ENCODE results near the gene CUX1. TPM values are rescaled to one million over a fixed set of nuclear protein-coding genes. Genes with fewer than 3 reads are reported as not detected.

The CUX1 gene
- total RNA-seq, 1 donor from 2014 or later, result 56.5 TPM

DNA sequence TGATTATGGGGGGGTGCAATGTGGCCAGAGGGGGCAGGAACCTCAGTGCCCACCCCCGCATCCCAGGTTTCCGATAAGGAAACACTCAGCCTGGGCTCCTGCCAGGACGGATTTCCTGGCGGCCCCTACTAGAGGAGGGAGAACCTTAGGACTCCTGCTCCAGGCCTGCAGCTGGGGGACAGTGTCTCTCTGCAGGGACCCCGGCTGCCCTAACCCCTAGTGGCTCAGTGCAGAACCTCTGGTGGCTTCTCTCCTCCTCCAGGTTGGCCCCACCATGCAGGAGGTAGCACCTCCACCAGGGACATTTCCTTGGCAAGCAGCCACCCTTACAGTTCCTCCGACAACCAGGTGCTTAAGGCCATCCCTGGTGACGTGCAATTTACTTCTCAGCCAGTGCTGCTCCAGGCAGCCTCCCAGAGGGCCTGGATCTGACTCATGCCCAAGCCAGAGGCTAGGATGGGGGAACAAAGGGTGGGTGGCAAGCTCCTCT is 501.1 kb downstream of the CUX1 start:
- H3K27ac Mint-ChIP-seq (ENCODE audit: unreplicated experiment), result no peak overlapping the region
- no peak overlapping the region for H3K4me3 Mint-ChIP-seq (ENCODE audit: unreplicated experiment)
- peaks cover 1% of the 10 kb centered on the region for H3K4me1 Mint-ChIP-seq (ENCODE audit: low read depth, unreplicated experiment)
- peaks cover 2% of the 10 kb centered on the region for H3K9me3 Mint-ChIP-seq (ENCODE audit: unreplicated experiment)
- no peaks in the 10 kb centered on the region for H3K36me3 Mint-ChIP-seq (ENCODE audit: unreplicated experiment)
- no peak for DNase-seq
- peaks cover 9% of the 10 kb centered on the region for H3K27me3 Mint-ChIP-seq (ENCODE audit: unreplicated experiment)
- TF ChIP-seq, protein P1, sequence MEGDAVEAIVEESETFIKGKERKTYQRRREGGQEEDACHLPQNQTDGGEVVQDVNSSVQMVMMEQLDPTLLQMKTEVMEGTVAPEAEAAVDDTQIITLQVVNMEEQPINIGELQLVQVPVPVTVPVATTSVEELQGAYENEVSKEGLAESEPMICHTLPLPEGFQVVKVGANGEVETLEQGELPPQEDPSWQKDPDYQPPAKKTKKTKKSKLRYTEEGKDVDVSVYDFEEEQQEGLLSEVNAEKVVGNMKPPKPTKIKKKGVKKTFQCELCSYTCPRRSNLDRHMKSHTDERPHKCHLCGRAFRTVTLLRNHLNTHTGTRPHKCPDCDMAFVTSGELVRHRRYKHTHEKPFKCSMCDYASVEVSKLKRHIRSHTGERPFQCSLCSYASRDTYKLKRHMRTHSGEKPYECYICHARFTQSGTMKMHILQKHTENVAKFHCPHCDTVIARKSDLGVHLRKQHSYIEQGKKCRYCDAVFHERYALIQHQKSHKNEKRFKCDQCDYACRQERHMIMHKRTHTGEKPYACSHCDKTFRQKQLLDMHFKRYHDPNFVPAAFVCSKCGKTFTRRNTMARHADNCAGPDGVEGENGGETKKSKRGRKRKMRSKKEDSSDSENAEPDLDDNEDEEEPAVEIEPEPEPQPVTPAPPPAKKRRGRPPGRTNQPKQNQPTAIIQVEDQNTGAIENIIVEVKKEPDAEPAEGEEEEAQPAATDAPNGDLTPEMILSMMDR (IDR thresholded peaks at IDR 0.05; ENCODE audit: partially characterized antibody, unreplicated experiment), result no peak

DNA sequence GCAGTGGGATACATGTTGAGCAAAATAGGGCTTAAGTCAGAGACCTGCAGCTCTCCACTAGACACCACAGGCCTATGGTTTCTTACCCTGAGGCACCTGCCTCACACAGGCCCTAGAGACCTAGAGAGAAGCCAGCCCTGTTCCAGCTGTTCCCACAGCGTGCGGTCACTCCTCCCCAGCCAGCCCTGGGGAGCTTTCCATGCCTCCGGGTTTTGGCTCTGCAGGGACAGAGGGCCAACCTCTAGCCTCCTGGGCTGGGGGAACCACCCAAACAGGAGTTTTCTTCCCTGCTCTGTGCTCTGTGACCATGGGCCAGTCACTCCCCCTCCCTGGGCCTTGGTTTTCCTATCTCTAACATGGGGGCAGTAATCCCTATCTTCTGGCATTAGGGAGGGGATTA is 502.2 kb downstream of the CUX1 start:
- Mint-ChIP-seq H3K4me3 (ENCODE audit: unreplicated experiment) (no peak overlapping the region), H3K27ac (ENCODE audit: unreplicated experiment) (no peak overlapping the region), H3K4me1 (ENCODE audit: low read depth, unreplicated experiment) (peaks cover 1% of the 10 kb centered on the region), H3K9me3 (ENCODE audit: unreplicated experiment) (peaks cover 2% of the 10 kb centered on the region), H3K36me3 (ENCODE audit: unreplicated experiment) (no peaks in the 10 kb centered on the region), H3K27me3 (ENCODE audit: unreplicated experiment) (peaks cover 12% of the 10 kb centered on the region)
- TF ChIP-seq, protein P1 (IDR thresholded peaks at IDR 0.05; ENCODE audit: partially characterized antibody, unreplicated experiment), result no peak
- DNase-seq, result no peak

DNA sequence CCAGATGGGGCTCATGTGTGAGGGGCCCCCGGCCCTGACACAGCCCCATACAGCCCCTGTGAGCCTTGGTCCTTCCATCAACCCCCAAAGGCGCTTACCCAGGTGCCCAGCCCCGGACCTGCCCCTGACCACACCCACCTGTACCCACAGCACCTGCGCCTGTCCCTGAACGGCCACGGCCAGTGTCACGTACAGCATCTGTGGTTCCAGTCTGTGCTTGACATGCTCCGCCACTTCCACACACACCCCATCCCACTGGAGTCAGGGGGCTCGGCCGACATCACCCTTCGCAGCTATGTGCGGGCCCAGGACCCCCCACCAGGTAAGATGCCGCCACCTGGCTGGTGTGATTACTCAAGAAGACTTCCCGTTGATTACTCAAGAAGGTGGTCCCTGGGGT is 502.8 kb downstream of the CUX1 start:
- Mint-ChIP-seq H3K4me1 (ENCODE audit: low read depth, unreplicated experiment) (peaks cover 1% of the 10 kb centered on the region), H3K4me3 (ENCODE audit: unreplicated experiment) (no peak overlapping the region), H3K27ac (ENCODE audit: unreplicated experiment) (no peak overlapping the region), H3K27me3 (ENCODE audit: unreplicated experiment) (peaks cover 12% of the 10 kb centered on the region), H3K36me3 (ENCODE audit: unreplicated experiment) (no peaks in the 10 kb centered on the region), H3K9me3 (ENCODE audit: unreplicated experiment) (peaks cover 2% of the 10 kb centered on the region)
- DNase-seq, result no peak
- TF ChIP-seq, protein P1 (IDR thresholded peaks at IDR 0.05; ENCODE audit: partially characterized antibody, unreplicated experiment), result no peak

DNA sequence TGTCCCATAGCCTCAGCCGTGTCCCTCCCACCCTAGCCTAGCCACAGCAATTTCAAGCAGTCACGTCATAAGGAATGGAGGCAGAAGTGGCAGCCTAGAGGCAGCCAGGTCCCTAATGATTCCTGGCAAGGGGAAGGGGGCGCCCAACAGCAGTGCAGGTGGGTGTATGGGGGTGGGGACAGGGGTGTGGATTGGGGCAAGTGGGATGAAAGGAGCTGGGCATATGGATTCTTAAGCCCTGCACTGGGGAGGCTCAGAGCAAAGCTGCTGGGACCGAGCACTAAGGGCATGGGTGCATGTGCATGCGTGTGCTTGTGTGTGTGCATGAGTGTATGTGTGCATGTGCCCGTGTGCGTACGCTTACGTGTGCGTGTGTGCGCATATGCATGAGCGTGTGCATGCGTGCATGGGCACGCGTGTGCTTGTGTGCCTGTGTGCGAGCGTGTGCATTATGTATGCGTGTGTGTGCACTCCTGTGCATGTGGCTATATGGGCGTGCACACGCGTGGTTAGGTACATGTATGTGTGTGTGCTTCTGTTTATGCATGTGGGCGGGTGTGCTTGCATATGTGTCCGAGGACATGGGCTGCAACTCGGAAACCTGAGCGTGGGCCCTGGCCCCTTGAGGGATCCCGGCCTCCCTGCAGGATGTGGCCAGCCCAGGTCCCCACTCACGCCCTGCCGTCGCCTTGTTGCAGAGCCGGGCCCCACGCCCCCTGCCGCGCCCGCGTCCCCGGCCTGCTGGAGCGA is 503.4 kb downstream of the CUX1 start:
- TF ChIP-seq, protein P1 (IDR thresholded peaks at IDR 0.05; ENCODE audit: partially characterized antibody, unreplicated experiment), result no peak
- peaks cover 12% of the 10 kb centered on the region for H3K27me3 Mint-ChIP-seq (ENCODE audit: unreplicated experiment)
- H3K27ac Mint-ChIP-seq (ENCODE audit: unreplicated experiment), result no peak overlapping the region
- peaks cover 2% of the 10 kb centered on the region for H3K9me3 Mint-ChIP-seq (ENCODE audit: unreplicated experiment)
- DNase-seq, result no peak
- no peaks in the 10 kb centered on the region for H3K36me3 Mint-ChIP-seq (ENCODE audit: unreplicated experiment)
- peaks cover 1% of the 10 kb centered on the region for H3K4me1 Mint-ChIP-seq (ENCODE audit: low read depth, unreplicated experiment)
- H3K4me3 Mint-ChIP-seq (ENCODE audit: unreplicated experiment), result no peak overlapping the region
